Suppressor macrophage treated with lipopolysaccharide for 4 hours (primary cell): ENCODE results near the gene CPE.
A peak's percentile ranks its signal among the peaks of the same experiment; 100 is the strongest.

Source experiments
- DNase-seq: peaks from one replicate; pipeline ENCODE4 v3.0.0-alpha.2; 2020

The CPE gene

DNA sequence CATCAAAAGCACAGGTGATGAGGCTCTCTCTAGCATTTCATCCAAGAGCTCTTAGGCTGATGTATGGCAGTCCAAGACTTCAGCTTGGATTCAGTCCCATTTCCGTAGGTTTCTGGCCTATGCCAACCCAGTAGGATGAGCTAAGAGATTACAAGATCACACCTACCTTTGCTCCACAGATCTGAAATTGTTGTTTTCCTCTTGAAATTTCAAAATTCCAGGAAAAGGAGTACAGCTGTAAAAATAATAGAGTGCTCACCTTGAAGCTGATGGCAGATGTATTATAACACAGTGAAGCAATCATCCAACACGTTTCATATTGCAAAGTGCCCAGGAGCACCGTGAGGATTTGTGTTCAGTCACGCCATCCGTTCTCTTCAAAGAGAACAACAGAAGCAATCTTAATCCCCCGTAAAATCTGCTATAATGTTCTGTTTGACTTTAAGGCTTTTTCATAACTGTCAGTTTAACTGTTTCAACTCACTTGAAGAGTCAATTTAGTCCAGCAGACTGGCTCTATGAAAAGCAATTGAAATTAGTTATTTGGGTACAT, 137.5 kb downstream of the CPE start:
- DNase-seq: no peak

DNA sequence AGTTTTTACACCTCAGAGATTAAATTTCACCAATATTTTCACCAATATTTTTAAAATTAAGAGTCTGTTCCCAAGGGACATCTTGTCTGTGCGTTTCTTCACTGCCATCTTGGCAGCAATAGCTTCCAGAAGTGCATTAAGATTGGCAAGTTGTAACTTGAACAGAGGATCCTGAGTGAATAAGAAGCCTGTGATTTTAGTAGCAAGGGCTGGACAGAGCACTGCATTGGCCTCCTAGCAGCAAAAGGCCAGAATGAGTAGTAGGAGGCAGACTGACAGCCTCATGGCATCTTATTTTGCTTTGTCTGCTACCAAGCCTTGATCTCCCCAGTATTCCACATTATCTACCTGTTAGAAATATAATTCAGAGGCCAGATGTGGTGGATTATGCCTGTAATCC, 138.4 kb downstream of the CPE start:
- no peak for DNase-seq

DNA sequence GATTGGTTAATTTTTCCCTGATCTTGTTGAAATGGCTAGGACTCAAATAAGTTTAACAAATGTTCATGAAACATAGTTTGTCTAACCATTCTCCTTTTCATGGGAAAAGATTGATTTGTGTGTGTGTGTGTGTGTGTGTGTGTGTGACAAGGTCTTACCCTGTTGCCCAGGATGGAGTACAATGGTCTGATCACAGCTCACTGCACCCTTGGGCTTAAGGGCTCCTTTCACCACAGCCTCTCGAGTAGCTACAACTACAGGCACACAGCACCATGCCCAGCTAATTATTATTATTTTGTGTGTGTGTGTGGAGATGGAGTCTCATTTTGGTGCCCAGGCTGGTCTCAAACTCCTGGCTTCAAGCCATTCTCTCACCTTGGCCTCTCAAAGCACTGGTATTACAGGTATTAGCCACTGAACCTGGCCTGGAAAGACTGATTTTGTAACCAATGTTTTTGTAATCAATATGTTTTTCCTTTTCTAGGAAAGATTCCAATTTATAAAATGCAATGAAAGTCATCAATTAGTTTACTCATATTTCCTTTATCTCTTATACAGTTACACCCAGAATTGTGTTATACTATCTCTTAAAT, 139.3 kb downstream of the CPE start:
- DNase-seq: no peak

DNA sequence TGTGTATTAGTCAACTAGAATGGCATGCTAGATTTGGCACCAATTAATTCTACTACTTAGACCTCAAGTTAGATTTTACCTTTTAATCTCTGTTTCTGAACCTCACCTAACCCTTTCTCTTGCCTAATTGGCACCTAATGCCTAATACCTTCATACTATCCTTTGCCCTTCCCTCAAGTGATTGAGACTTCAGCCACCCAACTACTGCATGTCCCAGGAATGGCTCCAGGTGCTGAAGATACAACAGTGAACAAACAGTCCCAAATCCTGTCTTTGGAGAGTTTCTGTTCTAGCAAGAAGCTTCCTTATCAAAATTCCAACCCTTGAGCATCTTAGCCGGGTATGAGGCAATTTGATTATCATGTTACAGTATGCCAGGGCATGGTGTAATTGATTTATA, 139.9 kb downstream of the CPE start:
- DNase-seq: no peak

- no peak for DNase-seq
Observed at GRCh38 chr4:165519591-165519990, 140.8 kb downstream of the CPE start.

DNA sequence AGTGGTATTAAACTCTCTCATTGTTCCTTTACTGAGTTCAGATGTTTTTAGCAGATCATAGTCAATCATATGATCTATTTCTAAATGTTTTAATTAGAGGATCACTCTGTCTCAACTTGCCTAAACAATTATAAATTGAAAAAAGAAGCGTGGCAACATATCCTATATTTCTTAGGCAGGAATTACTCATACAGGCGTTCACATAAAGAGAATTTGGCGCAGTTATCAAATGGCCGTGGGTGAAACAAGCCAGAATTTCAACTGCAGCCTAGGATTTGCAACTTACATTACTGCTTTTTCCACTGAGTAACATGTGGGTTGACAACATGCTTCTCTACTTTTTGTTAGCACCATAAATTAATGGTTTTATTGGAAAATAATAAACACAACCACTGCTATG, 141.3 kb downstream of the CPE start:
- no peak for DNase-seq

GRCh38 chr4:165522050-165522449, 143.2 kb downstream of the CPE start:
- peak; percentile 2 for DNase-seq

- DNase-seq: no peak
Observed at GRCh38 chr4:165524532-165525190, 145.9 kb downstream of the CPE start.

- DNase-seq: no peak
Observed at GRCh38 chr4:165532976-165533375, 154.2 kb downstream of the CPE start.

DNA sequence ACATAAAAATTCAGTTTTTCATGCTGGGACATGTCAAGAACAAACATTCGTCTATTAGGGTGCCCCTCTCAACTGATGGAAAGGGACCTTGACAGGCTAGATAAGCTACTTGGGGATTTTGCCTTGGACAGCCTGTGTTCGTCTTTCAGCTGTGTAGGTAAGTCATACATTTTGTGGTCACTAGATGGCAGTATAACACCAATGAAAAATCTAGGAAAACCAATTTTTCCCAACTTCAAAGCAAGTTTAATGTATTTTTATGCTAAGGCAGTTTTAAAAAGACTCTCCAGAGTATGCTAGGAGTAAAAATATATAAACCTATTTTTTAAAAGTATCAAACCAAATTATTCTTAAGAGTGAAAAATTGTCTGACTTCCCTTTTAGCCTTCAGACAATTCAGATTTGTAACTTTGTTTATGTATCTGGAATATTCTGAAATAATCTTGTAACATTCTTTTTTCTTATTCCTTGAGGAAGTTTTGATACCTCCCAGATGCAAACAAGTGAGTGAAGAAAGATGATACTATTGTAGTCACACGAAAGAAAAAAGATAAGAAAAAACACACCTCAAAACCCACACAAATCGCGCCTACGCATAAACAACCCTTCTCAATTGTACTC, 158.3 kb downstream of the CPE start:
- peak; percentile 56 for DNase-seq

DNA sequence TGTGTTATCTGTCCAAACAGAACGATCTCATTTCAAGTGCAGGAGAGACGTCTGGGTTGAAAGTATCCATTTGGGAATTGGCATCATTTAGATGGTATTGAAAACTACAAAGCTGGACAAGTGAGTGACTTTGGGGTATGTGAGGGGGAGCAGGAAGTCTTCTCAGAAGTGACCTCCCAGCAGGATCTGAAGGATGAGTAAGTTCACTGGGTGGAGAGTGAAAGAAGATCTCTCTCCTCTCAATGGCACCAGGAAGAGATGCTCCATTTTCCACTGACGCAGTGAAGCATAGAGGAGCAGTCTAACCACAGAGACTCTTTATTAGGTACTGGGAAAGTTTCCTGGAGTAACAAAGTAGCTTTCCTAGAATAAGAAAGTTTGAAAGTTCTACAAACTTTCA, 161.0 kb downstream of the CPE start:
- no peak for DNase-seq

- no peak for DNase-seq
Observed at GRCh38 chr4:165540206-165540830, 161.5 kb downstream of the CPE start.

DNA sequence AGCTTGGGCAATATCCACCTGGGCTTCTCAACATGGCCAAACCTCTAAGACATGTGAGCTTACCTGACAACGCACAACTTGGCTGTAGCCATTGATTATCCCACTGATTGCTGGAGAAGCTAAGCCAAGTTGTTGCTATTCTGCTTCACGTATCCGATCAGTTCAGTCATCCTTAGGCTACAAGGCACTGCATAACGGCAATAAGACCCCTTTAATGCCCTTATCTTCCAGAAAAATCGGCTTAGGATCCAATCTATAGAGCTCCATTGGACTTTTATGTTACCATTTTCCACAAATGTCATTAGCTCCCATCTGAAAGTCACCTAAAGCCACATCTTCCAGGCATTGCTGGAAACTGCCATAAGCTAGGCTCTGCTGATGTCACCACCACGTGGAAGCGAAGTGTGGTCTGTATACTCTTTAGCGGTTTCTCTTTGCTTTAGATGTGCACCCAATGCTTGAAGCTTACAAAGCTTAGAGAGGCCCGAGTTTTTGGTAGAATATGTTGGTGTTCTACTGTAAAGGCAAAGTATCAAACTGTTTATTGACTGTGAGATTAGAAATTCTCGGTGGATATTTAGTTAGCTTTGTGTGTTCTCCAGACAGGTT, 163.1 kb downstream of the CPE start:
- DNase-seq: no peak

DNA sequence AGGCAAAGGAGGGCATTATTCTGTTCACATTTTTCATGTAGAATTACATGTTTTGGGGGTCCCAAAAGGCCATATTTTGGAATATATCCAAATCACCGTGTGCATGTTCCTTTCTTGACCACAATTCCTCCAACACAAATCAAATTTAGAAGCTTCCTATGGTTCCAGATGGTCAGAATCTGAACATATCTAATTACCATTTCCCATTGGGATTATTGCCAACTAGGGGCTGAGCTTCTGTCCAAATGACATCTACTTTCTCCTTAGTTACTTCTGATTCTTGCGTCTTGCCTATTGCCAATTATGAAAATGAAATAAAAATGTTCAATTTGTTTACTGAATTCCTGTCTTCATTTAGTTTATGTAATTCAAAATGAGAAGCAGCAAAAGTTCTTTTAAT, 163.7 kb downstream of the CPE start:
- no peak for DNase-seq
